BLaER1 treated with 17β-estradiol and CSF1 and Interleukin-3, amounts not matched to agents 10 nM and 100 nM (cell line): ENCODE data around the gene KCNJ9.

Source experiments
- H3K27ac ChIP-seq, 11 experiments: shearing (Covaris generic); formaldehyde crosslinking; 2 replicates each; pipeline ENCODE4 v1.8.1; 2022
- H3K27me3 ChIP-seq, 11 experiments: shearing (Covaris generic); formaldehyde crosslinking; 2 replicates each; pipeline ENCODE4 v1.8.1; 2022
- H3K36me3 ChIP-seq, 11 experiments: shearing (Covaris generic); formaldehyde crosslinking; 2 replicates each; pipeline ENCODE4 v1.8.1; 2022
- H3K4me1 ChIP-seq, 10 experiments: shearing (Covaris generic); formaldehyde crosslinking; 2 replicates each; pipeline ENCODE4 v1.8.1; 2022
- H3K4me2 ChIP-seq, 11 experiments: shearing (Covaris generic); formaldehyde crosslinking; 2 replicates each; pipeline ENCODE4 v1.8.1; 2022
- H3K4me3 ChIP-seq, 10 experiments: shearing (Covaris generic); formaldehyde crosslinking; 2 replicates each; pipeline ENCODE4 v1.8.1; 2022
- H3K9ac ChIP-seq, 11 experiments: shearing (Covaris generic); formaldehyde crosslinking; 2 replicates each; pipeline ENCODE4 v1.8.1; 2022
- H3K9me3 ChIP-seq, 11 experiments: shearing (Covaris generic); formaldehyde crosslinking; replicated peaks in 1 of 11; 2 replicates each; pipeline ENCODE4 v1.8.1; 2022
- H4K20me1 ChIP-seq, 11 experiments: shearing (Covaris generic); formaldehyde crosslinking; 2 replicates each; pipeline ENCODE4 v1.8.1; 2022
- Cebpa-rat ChIP-seq, 11 experiments: shearing (Covaris generic); IDR thresholded peaks; 2 replicates each; pipeline ENCODE4 v1.8.1; 2022

KCNJ9 gene

DNA sequence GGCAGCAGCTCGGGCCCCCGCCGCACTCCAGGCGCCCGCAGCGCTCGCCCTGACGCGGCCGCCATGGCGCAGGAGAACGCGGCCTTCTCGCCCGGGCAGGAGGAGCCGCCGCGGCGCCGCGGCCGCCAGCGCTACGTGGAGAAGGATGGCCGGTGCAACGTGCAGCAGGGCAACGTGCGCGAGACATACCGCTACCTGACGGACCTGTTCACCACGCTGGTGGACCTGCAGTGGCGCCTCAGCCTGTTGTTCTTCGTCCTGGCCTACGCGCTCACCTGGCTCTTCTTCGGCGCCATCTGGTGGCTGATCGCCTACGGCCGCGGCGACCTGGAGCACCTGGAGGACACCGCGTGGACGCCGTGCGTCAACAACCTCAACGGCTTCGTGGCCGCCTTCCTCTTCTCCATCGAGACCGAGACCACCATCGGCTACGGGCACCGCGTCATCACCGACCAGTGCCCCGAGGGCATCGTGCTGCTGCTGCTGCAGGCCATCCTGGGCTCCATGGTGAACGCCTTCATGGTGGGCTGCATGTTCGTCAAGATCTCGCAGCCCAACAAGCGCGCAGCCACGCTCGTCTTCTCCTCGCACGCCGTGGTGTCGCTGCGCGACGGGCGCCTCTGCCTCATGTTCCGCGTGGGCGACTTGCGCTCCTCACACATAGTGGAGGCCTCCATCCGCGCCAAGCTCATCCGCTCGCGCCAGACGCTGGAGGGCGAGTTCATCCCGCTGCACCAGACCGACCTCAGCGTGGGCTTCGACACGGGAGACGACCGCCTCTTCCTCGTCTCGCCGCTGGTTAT lies 2.8 kb downstream of the KCNJ9 start:
- Histone ChIP-seq H3K4me3 (no peak overlapping the region), H3K4me2 (no peak overlapping the region), H3K4me1 (peaks cover 14 to 18% (median 15%) of the 10 kb centered on the region in 10 experiments; a peak in 17 of 20 replicates), H3K9me3 (peaks cover 0 to 7% (median 0%) of the 10 kb centered on the region in 11 experiments; a peak in 3 of 22 replicates), H3K27ac (no peak overlapping the region), H3K9ac (no peak overlapping the region), H3K36me3 (peaks cover 0 to 31% (median 19%) of the 10 kb centered on the region in 11 experiments; a peak in 17 of 22 replicates), H4K20me1 (no peaks in the 10 kb centered on the region), H3K27me3 (no peaks in the 10 kb centered on the region)
- TF ChIP-seq Cebpa-rat (IDR thresholded peaks at IDR 0.05): no peak

DNA sequence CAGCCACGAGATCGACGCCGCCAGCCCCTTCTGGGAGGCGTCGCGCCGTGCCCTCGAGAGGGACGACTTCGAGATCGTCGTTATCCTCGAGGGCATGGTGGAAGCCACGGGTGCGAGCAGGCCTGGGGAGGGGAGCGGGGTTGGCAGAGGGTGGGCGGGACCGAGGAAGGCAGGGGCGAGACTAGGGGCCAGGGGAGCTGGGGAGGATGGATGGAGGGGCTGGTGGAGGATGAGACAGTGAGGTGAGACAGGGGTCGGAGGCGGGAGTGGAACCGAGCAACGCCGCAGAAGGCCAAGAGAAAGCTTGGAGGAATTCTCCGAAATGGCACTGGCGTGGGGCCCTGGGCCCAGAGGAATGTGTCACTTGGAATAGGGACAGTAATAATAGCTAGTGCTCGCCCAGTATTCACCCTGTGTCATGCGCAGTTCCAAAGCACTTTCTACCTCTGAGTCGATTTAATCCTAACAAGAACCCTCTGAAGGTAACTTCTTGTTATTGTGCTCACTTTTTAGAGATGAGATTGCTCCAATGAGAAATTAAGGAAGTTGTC lies 3.5 kb downstream of the KCNJ9 start:
- no peak for TF ChIP-seq Cebpa-rat (IDR thresholded peaks at IDR 0.05)
- Histone ChIP-seq H3K36me3 (peaks cover 0 to 37% (median 20%) of the 10 kb centered on the region in 11 experiments; a peak in 17 of 22 replicates), H3K9me3 (peaks cover 0 to 7% (median 0%) of the 10 kb centered on the region in 11 experiments; a peak in 3 of 22 replicates), H3K27me3 (no peaks in the 10 kb centered on the region), H3K4me3 (no peak overlapping the region), H3K27ac (no peak overlapping the region), H3K4me1 (peaks cover 14 to 18% (median 15%) of the 10 kb centered on the region in 10 experiments; a peak in 17 of 20 replicates), H3K9ac (no peak overlapping the region), H3K4me2 (no peak overlapping the region), H4K20me1 (peaks cover 0 to 5% (median 0%) of the 10 kb centered on the region in 11 experiments; a peak in 2 of 22 replicates)

DNA sequence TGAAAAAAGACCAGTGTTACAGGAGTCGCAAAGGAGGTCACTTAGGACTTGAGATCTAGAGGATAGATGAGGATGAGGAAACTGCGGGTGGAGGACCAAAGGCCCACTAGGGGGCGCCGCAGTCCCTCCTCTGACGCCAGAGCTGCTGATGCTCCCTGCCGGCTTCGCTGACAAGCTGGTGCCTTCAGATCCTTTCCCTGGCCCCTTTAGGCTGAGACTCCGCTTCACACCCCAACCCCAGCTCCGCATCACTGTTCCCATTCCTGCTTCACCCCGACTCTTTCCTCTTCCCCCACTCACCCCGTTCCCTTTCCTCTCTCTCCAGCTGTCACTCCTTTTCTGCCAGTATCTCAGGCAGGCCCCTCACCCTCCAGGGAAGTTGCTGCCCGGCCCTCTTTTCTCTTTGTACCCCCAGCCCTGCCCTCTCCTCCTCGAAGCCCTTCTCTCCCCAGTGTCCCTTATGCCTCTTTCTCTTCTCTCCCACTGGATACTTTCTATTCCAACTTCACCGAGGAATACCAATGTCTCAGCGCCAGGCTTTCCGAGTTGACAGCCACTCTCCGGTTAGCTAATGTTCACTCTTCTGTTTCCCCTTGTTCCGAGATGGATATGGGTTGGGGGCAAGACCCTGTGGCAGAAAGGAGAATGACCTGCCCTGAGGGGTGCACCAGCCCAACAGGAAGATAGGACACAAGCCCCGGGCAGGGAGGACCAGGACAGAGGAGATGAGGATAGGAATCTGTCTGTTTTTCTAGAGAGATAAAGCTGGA lies 4.5 kb downstream of the KCNJ9 start:
- H3K4me1 ChIP-seq: peaks cover 10 to 15% (median 12%) of the 10 kb centered on the region in 10 experiments; a peak in 17 of 20 replicates
- H3K27me3 ChIP-seq: no peaks in the 10 kb centered on the region
- no peak overlapping the region for H3K4me2 ChIP-seq
- peaks cover 0 to 48% (median 24%) of the 10 kb centered on the region in 11 experiments; a peak in 18 of 22 replicates for H3K36me3 ChIP-seq
- peaks cover 0 to 9% (median 0%) of the 10 kb centered on the region in 11 experiments; a peak in 2 of 22 replicates for H4K20me1 ChIP-seq
- TF ChIP-seq Cebpa-rat (IDR thresholded peaks at IDR 0.05): no peak
- no peak overlapping the region for H3K27ac ChIP-seq
- peaks cover 0 to 7% (median 0%) of the 10 kb centered on the region in 11 experiments; a peak in 3 of 22 replicates for H3K9me3 ChIP-seq
- no peak overlapping the region for H3K9ac ChIP-seq
- H3K4me3 ChIP-seq: no peak overlapping the region

DNA sequence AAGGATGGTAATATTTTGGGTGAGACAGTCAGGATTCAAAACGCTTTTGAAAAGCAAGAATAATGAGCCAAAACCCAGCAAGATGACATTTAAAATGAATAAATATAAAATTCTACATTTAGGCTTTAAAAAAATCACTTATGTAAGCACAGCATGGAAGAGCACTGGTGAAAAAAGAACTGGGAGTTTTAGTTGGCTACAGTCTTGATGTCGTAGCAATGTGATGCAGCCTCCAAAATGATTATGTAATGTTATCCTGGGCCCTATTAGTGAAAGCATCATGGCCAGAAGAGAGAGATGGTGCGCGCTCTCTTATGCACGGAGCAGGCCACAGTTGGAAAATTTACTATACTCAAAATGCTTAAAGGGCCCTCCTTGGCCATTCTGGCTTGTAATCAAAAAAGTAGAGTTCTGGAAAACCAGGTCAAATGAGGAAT lies 5.1 kb downstream of the KCNJ9 start:
- no peaks in the 10 kb centered on the region for H3K27me3 ChIP-seq
- peaks cover 2 to 54% (median 29%) of the 10 kb centered on the region in 11 experiments; a peak in 21 of 22 replicates for H3K36me3 ChIP-seq
- H4K20me1 ChIP-seq: peaks cover 0 to 12% (median 0%) of the 10 kb centered on the region in 11 experiments; a peak in 2 of 22 replicates
- H3K4me1 ChIP-seq: peaks cover 4 to 9% (median 6%) of the 10 kb centered on the region in 10 experiments; a peak in 16 of 20 replicates
- no peak overlapping the region for H3K9ac ChIP-seq
- H3K4me3 ChIP-seq: no peak overlapping the region
- no peak for TF ChIP-seq Cebpa-rat (IDR thresholded peaks at IDR 0.05)
- no peak overlapping the region for H3K27ac ChIP-seq
- H3K9me3 ChIP-seq: peaks cover 0 to 7% (median 0%) of the 10 kb centered on the region in 11 experiments; a peak in 3 of 22 replicates
- H3K4me2 ChIP-seq: no peak overlapping the region

DNA sequence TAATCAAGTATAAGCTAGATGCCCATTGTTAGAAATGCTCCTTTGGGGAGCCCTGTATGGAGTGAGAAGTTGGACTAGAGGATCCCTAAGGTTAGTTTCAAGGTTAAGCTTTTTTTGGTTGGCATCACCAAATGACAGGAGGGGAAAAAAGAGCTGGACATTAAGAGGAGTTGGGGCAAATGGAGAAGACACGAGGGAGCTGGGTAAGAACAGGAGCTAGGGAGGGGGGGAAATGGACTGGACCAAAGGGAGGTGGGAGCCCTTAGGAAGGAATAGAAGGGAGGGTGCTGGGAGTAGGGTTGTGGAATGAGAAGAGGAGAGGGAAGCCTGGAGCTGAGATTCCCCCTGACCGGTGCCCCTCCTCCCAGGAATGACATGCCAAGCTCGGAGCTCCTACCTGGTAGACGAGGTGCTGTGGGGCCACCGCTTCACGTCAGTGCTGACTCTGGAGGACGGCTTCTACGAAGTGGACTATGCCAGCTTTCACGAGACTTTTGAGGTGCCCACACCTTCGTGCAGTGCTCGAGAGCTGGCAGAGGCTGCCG lies 5.9 kb downstream of the KCNJ9 start:
- H3K4me3 ChIP-seq: no peak overlapping the region
- H3K9ac ChIP-seq: no peak overlapping the region
- no peak for TF ChIP-seq Cebpa-rat (IDR thresholded peaks at IDR 0.05)
- H3K4me2 ChIP-seq: no peak overlapping the region
- H3K9me3 ChIP-seq: peaks cover 0 to 7% (median 0%) of the 10 kb centered on the region in 11 experiments; a peak in 3 of 22 replicates
- H4K20me1 ChIP-seq: peaks cover 0 to 19% (median 0%) of the 10 kb centered on the region in 11 experiments; a peak in 3 of 22 replicates
- peaks cover 0 to 2% (median 0%) of the 10 kb centered on the region in 10 experiments; a peak in 4 of 20 replicates for H3K4me1 ChIP-seq
- H3K36me3 ChIP-seq: peaks cover 9 to 61% (median 36%) of the 10 kb centered on the region in 11 experiments; a peak in 21 of 22 replicates
- no peak overlapping the region for H3K27ac ChIP-seq
- no peaks in the 10 kb centered on the region for H3K27me3 ChIP-seq

DNA sequence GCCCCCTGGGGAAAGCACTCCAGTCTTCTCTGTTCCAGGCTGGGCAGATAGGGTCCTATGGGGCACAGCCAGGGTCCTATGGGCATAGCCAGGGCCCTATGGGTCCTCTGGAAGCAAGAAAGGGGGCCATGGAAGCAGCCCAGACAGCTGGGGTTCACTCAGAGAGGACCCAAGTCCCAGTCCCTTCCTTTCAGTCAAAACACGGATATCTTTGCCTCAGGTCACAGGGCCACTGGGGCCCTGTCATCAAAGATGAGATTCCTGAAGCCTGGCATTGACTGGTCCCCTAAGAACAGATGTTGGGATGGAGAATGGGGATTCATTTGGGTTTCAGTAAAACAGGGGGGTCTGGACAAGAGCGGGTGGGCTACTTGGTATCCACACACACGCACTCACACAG lies 8.5 kb downstream of the KCNJ9 start:
- Histone ChIP-seq H3K4me3 (no peak overlapping the region), H3K9ac (no peak overlapping the region), H3K36me3 (peaks cover 16 to 76% (median 47%) of the 10 kb centered on the region in 11 experiments; a peak in 21 of 22 replicates), H3K4me1 (peaks cover 0 to 20% (median 15%) of the 10 kb centered on the region in 10 experiments; a peak in 14 of 20 replicates), H3K27ac (no peak overlapping the region), H3K9me3 (no peaks in the 10 kb centered on the region), H3K27me3 (no peaks in the 10 kb centered on the region), H3K4me2 (no peak overlapping the region), H4K20me1 (peaks cover 0 to 44% (median 4%) of the 10 kb centered on the region in 11 experiments; a peak in 6 of 22 replicates)
- no peak for TF ChIP-seq Cebpa-rat (IDR thresholded peaks at IDR 0.05)

DNA sequence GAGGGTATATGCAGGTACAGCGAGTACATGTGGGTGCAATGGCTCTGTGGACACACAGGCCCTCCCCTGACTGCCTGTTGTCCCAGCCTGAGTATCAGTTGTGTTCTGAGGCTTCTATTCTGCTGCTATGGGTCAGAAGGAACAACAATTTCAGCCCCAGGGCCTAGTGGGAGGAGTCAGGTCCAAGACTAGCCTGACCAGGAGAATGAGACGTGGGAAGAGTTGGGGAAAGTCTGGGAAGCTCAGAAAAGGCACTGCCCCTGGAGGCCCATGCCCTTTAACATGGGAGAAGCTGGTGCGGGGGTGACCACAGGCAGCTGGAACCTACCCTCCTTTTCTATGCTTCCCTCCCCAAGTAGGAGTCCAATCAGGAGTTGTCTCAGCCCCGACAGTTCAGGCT lies 9.4 kb downstream of the KCNJ9 start:
- Histone ChIP-seq H3K36me3 (peaks cover 18 to 79% (median 50%) of the 10 kb centered on the region in 11 experiments; a peak in 21 of 22 replicates), H3K4me3 (no peak overlapping the region), H3K9me3 (no peaks in the 10 kb centered on the region), H3K9ac (no peak overlapping the region), H3K27me3 (no peaks in the 10 kb centered on the region), H3K4me1 (peaks cover 3 to 28% (median 24%) of the 10 kb centered on the region in 10 experiments; a peak in 19 of 20 replicates), H3K27ac (no peak overlapping the region), H4K20me1 (peaks cover 0 to 52% (median 12%) of the 10 kb centered on the region in 11 experiments; a peak in 8 of 22 replicates), H3K4me2 (no peak overlapping the region)
- TF ChIP-seq Cebpa-rat (IDR thresholded peaks at IDR 0.05): no peak

DNA sequence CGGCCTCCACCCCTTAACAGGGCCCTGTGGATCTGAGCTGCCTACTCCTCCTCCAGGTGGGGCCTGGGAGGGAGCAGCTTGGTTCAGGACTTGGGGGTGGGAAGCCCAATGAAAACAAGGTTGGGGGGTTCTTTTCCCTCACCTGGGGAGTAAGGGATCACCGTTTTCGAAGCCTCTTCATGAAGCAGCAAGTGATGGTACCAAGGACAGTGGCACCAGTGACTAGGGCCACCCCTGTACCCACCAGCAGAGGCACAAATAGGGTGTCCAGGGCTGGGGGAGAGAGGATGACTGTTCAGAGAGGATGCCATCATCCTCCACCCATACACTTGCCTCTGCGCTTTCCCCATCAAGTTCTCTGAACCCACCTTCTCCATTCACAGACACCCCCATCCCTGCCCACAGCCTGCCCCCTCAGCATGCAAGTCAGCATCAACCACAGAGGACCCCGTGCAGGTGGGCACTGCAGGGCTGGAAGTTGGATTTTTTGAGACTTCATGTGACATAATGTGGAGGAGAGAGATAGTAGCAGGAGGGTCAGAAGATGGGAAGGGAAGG lies 10.4 kb downstream of the KCNJ9 start:
- Histone ChIP-seq H3K9me3 (no peaks in the 10 kb centered on the region), H4K20me1 (peaks cover 0 to 62% (median 22%) of the 10 kb centered on the region in 11 experiments; a peak in 12 of 22 replicates), H3K4me1 (peaks cover 13 to 38% (median 34%) of the 10 kb centered on the region in 10 experiments), H3K4me2 (no peak overlapping the region), H3K4me3 (no peak overlapping the region), H3K36me3 (peaks cover 18 to 79% (median 50%) of the 10 kb centered on the region in 11 experiments; a peak in 21 of 22 replicates), H3K27me3 (no peaks in the 10 kb centered on the region), H3K9ac (no peak overlapping the region), H3K27ac (no peak overlapping the region)
- no peak for TF ChIP-seq Cebpa-rat (IDR thresholded peaks at IDR 0.05)
